Left ventricle myocardium superior (tissue), 1 donor: ENCODE measurements around the gene RNF39. TPM values are rescaled to one million over a fixed set of nuclear protein-coding genes. Genes with fewer than 3 reads are reported as not detected.
"Not testable (repeated sequence)": the region's sequence is repeated elsewhere in the genome, so short reads cannot be mapped to it uniquely, and the experiment has no call there.

Experiments used
- ATAC-seq: fragments of 200-7000 bp; cut with Tn5 transposase; one replicate; pipeline ENCODE4 v1.9.1; 2020; ENCODE audit warnings: mild to moderate bottlenecking, moderate library complexity
- DNase-seq: peaks from one replicate; pipeline ENCODE4 v3.0.0-alpha.2; 2020
- intact Hi-C: fragments of 100-400 bp; cut with micrococcal nuclease; formaldehyde crosslinking; loops from one replicate; pipeline ENCODE4 v1.11.0; 2022
- total RNA-seq: library from RNA; stranded (reverse); fragmentation: NEBNext Ultra II Directional; extraction: Animal tissue kit (Norgen Biotek cat#: 25700); gene quantifications from one replicate; pipeline ENCODE4 v1.2.1, GENCODE V29; 2021
- donor health status: DM: no; HTN: yes; CAD: no; lungs with severe emphysema.

The RNF39 gene
- total RNA-seq, 1 donor from 2014 or later: not detected

DNA sequence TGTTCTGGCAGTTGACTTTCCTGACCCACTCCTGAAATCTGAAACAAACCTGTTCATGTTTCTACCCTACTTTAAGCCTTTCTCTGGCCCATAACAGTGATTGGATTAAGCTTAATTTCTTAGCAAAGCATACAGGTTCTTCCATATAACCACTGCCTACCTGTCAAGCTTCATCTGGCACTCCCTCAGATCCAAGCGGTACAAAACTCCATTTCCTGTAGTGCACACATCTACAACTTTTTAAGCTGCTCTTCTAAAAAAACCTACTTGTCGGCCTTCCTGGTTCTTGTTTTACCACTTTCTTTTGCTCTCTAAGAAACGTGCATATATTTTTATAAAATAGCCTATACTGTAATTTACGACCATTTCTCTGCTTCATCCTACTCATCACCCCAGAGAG, 9.5 kb downstream of the RNF39 start:
- intact Hi-C loops: no loop called here
- no peak for DNase-seq
- ATAC-seq: no peak

- intact Hi-C loops: no loop called here
- DNase-seq (no peak), ATAC-seq (no peak)
Measured at GRCh38 chr6:30063315-30063714, 12.3 kb downstream of the RNF39 start.

DNA sequence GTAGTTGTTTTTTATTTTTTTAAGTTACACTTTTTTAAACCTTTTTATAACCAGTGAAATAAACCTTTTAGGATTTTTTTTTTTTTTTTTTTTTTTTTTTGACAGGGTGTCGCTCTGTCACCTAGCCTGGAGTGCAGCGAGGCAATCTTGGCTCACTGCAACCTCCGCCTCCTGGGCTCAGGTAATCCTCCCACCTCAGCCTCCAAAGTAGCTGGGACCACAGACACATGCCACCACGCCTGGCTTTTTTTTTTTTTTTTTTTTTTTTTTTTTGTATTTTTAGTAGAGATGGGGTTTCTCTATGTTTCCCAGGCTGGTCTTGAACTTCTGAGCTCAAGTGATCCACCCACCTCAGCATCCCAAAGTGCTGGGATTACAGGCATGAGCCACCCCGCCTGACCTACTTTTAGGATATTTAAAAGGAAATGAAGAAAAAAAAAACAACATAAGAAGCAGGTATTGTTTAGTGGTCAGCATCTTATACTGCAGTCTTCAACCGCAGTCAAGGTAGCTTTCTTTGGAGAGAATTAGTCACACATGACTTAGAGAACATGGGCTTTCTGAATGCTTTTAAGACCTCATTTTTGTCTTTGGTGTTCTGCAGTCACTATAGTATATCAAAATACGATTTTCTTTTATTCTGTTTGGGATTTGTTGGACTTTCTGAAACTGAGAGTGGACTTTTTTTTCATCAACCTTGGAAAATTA, 12.9 kb downstream of the RNF39 start:
- no peak for DNase-seq
- no peak for ATAC-seq
- intact Hi-C loops: no loop called here

- ATAC-seq (peak; percentile 18), DNase-seq (no peak)
- intact Hi-C loops: no loop called here
Measured at GRCh38 chr6:30061858-30062458, 13.6 kb downstream of the RNF39 start.

DNA sequence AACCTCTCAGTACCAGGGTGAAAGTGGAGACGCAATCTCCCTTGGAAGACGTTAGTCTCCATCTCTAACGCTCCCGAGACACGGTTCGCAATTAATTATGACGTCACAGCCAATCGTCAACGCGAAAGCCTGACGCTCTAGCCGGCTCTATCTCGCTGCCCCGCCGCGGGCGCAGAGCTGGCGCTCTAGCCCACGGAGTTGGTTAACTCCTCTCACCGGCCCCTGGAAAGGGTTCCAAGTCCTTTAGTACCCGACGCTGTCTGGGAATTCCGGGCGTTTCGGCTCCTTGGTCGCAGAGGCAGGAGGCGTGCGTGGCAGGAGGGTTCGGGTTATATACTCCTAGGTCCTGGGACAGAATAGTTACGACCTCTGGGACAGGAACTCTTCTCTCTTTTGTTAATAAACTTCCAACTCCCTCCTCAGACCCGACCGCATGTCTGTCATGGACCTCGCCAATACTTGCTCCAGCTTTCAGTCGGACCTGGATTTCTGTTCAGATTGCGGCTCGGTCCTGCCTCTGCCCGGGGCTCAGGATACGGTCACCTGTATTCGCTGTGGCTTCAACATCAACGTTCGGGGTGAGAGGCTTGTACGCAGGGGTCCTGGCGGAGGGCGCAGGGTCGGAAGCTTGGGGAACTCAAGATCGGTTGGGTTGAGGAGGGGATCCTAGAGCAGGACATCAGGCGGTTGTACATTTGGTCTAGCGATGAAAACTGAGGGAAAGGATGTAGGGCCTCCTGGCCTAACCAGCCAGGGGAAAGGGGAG, 14.3 kb downstream of the RNF39 start, which contains the start of gene POLR1H:
Gene POLR1H, plus strand, starts transcription at position 174 of the 766 bp plus-strand sequence. Its CDS starts 260 bp downstream, at position 434.
- intact Hi-C loops: no loop called here
- peak; percentile 93 for DNase-seq
- ATAC-seq: peak; percentile 99

DNA sequence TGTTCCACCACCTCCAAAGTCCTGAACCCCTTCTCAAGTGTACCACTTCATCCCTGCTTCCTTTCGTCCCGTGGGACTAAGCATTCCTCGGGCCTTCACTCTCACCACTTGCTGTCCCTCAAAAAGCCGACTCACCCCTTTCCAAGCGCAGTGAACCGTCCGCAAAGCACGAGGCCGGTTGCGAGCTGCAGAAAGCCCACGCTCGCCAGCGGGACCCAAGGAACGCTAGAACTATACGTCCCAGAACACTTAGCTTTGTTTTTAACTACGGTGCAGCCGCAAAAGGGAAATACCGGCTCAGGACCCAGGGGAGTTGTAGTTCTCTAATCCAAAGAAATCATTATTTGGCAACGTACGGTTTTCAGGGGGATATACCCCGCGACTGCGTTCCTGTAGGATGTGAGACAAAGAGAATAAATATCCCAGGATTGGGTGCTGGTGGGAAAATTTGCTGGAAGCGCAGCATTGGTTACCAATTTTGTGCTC, 14.9 kb downstream of the RNF39 start:
- DNase-seq (peak; percentile 43), ATAC-seq (peak; percentile 24)
- intact Hi-C loops: no loop called here

DNA sequence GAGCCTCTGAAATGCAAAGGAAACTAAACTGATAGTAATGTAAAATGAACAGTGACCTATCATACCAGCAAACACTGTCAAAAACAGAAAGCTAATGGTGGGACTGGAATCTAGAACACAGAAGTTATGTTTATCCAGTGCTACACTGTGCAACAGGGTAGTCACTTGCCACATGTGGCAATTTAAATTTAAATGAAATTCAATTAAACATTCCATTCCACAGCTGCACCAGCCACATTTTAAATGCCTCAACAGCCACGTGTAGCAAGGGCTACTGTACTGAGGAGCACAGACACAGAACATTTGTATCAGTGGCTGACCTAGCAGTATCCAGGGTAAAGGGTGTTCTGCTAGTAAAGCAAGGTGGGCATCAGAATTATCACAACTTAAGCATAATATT, 20.1 kb downstream of the RNF39 start:
- intact Hi-C loops: no loop called here
- ATAC-seq: no peak
- no peak for DNase-seq

DNA sequence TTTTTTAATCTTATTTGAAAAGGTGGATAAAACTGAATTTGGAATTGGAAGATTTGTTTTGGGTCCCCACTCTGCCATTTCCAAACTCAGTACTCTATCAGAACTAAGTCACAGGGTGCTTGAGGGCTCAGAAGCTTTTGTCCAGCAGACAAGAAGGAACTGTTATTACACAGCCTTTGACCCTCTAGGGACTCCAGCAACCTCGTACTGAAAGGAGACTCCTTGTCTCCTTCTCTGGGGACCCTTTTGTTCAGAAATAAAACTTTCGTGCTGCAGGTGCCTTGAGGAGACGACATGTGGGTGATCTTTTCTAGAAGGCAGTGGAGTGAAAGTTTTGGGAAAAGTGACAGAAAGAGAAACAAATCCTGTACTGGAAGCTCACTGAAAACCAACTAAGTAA, 21.9 kb downstream of the RNF39 start:
- intact Hi-C loops: no loop called here
- DNase-seq: no peak
- ATAC-seq: no peak

DNA sequence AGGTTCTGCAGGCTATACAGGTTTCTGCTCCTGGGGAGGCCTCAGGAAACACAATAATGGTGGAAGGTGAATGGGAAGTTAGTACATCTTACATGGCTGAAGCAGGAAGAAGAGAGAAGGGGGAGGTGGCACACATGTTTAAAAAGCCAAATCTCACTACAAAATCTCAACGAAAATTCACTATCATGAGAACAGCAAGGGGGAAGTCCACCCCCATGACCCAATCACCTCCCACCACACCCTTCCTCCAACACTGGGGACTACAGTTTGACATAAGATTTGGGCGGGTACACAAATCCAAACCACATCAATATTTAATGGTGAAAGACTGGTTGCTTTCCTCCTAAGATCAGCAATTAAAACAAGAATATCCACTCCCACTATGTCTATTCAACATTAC, 28.3 kb downstream of the RNF39 start:
- no peak for ATAC-seq
- DNase-seq: no peak
- intact Hi-C loops: no loop called here

GRCh38 chr6:30044630-30045029, 30.9 kb downstream of the RNF39 start:
- no peak for ATAC-seq
- DNase-seq: no peak
- intact Hi-C loops: no loop called here

- DNase-seq: no peak
- intact Hi-C loops: no loop called here
- no peak for ATAC-seq
Measured at GRCh38 chr6:30043744-30044143, 31.8 kb downstream of the RNF39 start.

GRCh38 chr6:30042914-30043313, 32.7 kb downstream of the RNF39 start:
- intact Hi-C loops: no loop called here
- ATAC-seq: no peak
- DNase-seq: no peak

- DNase-seq (no peak), ATAC-seq (no peak)
- intact Hi-C loops: no loop called here
Measured at GRCh38 chr6:30042476-30042875, 33.1 kb downstream of the RNF39 start.

DNA sequence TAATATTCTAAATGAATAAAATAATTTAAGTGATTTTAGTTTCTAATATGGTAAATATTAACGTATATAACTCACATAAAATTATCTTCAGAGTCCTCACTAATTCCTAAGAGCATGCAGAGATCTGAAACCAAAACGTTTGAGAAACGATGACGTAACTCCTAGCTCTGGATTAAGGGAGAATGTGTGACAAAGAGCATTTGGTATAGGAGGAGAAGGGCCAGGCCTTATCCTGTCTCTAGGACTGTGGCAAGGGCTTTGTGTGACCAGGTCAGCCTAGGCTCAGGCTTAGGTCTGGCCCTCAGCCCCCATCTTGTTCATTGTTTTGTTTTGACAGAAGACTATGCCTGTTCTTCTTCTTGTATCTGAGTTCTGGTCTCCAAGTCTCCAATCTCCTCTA, 33.7 kb downstream of the RNF39 start:
- intact Hi-C loops: no loop called here
- ATAC-seq (no peak), DNase-seq (no peak)

DNA sequence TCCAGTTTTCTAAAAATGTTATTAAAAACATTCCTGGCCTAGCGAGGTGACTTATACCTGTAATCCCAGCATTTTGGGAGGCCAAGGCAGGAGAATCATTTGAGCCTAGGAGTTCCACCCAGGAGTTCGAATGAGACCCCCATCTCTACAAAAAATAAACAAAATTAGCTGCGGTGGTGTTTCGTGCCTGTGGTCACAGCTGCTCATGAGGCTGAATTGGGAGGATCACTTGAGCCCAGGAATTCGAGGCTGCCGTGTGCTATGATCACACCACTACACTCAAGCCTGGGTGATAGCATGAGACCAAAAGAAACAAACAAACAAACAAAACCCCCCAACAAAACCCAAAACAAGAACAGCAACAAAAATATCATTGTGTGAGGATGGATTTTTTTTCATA, 34.3 kb downstream of the RNF39 start:
- no peak for DNase-seq
- intact Hi-C loops: no loop called here
- ATAC-seq: no peak

DNA sequence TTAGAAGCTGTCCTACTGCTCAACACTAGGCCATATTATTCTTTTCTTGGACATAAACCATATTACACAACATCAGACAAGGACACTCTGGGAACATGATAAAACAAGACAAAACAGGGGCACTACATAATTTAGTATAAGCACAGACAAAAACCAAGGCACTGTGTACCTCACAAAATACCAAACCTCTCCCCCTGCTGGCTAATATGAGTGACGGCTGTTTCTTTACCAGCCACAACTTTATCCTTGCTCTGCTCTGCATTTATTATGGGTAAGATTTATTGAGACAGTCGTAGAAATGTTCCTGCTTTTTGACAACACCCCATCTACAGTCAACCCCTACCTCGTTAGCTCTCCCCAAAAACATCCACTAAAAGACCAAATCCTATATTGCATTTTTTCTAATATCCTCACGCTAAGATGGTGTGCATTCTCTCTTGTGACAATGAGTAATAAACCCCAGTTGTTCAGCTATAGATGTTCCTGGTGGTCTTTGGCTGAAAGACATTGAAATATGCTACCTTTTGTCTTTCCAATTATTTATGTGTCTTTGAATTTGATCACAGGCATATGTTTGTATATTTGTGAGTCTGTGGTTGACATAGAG, 38.3 kb downstream of the RNF39 start:
- DNase-seq: no peak
- no peak for ATAC-seq
- intact Hi-C loops: no loop called here

GRCh38 chr6:30035784-30036183, 39.8 kb downstream of the RNF39 start:
- ATAC-seq: no peak

DNA sequence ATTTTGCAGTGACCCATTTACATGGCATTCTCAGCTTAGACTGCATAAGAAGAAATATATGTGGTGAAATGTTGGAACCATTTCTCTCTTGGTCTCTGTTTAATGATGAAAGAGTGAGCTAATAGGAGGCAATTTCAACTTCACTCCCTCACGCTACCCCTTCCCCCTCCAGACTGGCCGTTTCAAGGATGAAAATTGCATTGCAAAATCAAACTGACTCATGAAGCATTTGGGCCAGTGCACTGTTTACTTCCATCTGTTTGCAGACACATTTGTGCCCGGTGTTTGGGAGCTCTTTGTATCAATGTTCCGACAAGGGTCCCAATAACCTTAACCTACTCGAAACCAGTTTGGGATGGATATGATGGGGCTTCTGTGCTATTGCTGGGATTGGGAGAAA, 42.1 kb downstream of the RNF39 start:
- ATAC-seq, DNase-seq, intact Hi-C loops: not testable (repeated sequence)

More at GRCh38 chr6:30035784-30036183, 39.8 kb downstream of the RNF39 start:
- intact Hi-C loops: no loop called here
- no peak for DNase-seq

- DNase-seq (no peak), ATAC-seq (no peak)
- intact Hi-C loops: no loop called here
Measured at GRCh38 chr6:30031381-30031780, 44.2 kb downstream of the RNF39 start.

GRCh38 chr6:30029588-30029987, 46.0 kb downstream of the RNF39 start:
- ATAC-seq: no peak

More at GRCh38 chr6:30029588-30029987, 46.0 kb downstream of the RNF39 start:
- DNase-seq: no peak
- intact Hi-C loops: no loop called here
